ENCODE results near the gene FNDC3B.
"Not testable (repeated sequence)": the region's sequence is repeated elsewhere in the genome, so short reads cannot be mapped to it uniquely, and the experiment has no call there.

The FNDC3B gene

DNA sequence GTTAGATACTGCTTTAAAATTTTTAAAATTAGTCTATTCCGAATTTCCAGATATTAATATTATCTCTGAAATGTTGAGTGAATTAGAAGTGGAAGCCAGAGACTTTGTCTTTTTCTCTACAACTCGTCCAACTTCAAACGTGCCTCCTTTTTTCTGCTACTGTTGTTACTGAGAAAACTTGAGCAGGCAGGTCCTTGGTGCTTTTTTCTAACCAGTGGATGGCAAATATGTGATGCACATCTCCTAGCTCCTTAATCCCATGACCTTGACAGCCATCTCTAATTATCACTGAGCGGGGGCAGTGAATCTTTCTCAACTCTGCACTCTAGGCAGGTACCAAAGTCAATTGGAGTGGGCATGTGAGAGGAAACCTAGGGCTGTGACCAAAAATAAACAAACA is 50.7 kb downstream of the FNDC3B start:
- in situ Hi-C loops (cut with HindIII; ENCODE audit: low sequenced_read_pairs) = no loop called here

DNA sequence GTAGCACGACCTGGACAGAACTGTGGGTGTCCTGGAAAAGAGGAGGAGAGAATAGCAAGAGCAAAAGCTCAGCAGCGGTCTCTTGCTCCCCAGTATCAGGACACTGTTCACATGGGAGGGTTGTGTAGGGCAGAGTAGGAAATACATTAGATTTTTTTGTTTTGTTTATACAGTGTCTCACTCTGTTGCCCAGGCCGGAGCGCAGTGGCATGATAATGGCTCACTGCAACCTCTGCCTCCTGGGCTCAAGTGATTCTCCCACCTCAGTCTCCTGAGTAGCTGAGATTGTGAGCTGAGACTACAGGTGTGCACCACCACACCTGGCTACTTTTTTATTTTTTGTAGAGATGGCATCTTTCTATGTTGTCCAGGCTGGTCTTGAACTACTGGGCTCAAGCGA is 53.3 kb downstream of the FNDC3B start:
- in situ Hi-C loops (cut with HindIII; ENCODE audit: low sequenced_read_pairs) = no loop called here

DNA sequence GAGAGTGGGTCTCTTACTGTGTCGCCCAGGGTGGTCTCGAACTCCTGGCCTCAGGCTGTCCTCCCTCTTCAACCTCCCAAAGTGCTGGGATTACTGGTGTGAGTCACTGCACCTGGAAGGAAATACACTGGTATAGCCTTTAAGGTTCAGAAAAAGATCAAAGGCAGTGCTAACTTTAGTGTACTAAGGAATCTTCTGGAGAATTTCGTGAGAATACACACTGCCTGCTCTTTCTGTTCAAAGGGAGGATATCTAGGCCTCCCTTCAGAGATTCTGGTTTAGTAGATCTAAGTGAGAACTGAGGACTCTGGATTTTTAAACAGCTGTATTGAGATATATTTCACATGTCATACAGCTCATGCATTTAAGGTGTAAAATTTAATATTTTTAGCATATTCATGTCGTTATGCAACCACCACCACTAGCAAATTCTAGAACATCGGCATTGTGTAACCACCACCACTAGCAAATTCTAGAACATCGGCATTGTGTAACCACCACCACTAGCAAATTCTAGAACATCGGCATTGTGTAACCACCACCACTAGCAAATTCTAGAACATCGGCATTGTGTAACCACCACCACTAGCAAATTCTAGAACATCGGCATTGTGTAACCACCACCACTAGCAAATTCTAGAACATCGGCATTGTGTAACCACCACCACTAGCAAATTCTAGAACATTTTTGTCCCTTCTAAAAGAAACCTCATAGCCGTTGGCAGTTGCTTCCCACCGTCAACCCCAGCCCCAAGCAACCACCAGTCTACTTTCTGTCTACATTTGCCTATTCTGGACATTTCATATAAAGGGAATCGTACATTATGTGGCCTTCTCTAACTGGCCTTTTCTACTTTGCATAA is 54.4 kb downstream of the FNDC3B start:
- in situ Hi-C loops (cut with HindIII; ENCODE audit: low sequenced_read_pairs) = not testable (repeated sequence)

DNA sequence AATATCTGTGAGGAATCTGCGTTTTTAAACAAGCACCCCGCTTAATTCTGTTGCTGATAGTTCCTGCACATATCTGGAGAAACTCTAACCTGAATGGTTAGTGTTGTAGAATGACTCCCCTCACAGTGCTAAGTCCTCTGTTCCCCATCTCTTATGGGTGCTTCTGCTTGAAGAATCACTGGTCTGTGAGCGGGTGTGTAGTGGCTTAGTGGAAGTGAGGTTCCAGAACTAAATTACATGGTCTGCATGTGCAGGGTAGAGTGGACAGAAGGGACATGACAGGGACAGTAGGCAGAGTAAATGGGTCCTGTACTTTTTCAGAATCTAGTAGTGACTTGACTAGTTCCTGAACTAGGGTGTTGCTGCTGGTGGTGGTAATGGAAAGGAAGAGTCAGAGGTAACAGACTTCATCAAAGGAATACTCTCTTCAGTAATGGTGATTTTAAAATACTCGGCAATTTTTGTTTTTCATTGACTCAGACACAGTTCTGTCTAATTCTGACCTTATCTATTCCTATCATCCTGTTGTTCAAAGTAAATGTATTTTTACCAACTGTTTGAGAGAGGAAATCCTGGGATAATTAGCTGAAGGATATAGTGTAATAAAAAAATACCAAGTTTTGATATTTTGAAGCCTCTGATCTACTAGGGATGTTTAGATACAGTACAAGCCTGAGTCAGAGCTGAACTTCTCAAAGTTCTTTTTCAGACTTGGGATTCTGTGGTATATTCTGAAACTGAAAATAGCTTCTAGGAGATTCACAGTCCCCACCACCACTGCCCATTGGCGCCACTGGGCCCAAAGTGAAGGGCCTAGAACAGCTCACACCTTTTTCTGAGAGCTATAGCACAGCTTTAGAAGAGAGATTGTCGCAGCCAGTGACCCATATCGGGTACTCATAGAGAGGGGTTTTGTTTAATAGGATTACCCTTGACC is 55.5 kb downstream of the FNDC3B start:
- in situ Hi-C loops (cut with HindIII; ENCODE audit: low sequenced_read_pairs) = no loop called here

DNA sequence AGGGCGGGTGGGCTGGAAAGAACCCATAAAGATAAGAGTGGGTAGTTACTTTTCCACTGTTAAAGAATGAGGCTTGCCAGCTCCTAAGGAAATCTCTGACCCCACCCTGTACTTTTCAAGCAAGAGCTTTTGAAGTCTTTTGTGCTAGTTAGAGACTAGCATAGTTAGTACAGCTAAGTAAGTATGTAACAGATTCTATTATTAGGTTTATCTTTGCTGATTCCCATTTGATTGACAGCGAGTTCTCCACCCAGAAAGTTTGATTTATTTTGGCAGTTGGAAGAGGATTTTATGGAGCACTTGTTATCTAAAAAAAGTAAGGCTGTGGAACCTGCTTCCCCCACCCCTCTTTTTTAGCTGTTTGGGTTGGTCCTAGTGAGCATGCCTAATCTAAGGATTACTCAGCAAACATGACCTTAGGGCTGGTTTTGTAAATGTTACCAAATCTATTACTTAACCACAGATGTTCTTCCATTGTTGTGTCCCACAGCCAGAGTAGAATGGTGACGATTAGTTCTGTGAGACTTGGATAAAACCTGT is 57.6 kb downstream of the FNDC3B start:
- in situ Hi-C loops (cut with HindIII; ENCODE audit: low sequenced_read_pairs) = no loop called here

DNA sequence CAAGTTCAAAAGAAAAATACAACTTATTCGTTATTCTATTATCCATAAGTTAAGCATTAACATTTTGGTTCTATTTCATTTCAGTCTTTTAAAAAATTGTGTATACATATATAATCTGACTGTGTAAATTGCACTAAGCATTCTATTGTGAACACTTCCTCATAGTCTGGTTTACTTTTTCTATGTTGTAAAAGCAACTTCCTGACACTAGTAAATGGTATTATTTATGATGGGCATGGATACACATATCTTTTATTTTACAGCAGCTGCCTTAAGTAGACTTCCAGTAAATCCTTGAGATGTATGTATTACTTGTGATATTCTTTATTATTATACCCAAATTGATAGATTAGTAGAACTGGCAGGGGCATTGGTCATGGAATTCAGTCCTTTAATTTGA is 58.2 kb downstream of the FNDC3B start:
- in situ Hi-C loops (cut with HindIII; ENCODE audit: low sequenced_read_pairs) = no loop called here

DNA sequence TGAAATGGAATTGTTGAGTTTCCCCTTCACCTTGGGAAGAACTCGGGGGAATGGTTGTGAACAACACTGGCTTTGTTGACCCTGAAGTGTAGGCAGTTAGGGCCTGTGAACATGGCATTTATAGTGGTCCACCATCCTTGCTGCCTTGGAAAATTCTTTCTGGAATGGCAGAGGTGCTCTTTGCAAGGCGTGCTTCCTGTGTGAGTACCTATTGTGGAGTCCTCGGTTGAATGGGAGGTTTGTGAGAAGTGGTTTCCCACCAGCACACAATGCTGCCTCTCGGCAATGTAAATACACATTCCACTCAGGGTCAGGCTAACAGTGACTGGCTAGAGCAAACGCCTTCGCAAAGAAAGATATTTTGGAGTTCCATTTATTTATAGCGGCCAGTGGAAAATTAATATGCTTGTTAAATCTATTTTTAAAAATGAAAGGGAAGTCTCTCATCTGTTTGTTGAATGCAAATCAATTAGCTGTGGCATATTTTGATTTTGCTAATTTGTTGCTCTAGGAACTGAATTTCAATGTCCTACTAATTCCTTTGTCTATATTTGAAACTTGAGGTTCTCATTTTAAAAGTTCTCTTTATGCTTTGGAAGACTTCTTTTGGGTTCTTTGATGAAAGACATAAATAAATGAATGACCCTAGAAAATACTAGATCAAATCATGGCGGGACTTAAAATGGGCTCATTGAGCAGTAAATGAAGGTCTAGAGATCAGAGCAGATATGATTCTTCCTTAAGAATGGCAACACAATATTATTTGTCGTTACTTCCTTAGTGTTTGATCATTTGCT is 59.5 kb downstream of the FNDC3B start:
- in situ Hi-C loops (cut with HindIII; ENCODE audit: low sequenced_read_pairs) = no loop called here

DNA sequence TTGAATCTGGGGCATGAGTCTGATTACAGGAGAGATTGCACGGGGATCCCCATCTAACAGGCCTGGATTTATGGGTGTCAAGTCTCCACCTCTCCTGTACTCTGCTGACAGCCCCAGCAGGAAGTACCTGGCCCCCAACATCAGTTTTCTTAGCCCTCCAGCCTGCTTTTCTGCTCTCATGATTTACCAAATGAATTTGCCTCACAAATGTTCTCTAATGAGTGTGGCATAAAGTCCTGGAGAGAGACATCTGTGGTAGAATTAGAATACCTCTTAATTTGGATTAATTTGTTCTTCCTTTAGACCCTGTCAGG is 60.1 kb downstream of the FNDC3B start:
- in situ Hi-C loops (cut with HindIII; ENCODE audit: low sequenced_read_pairs) = no loop called here

DNA sequence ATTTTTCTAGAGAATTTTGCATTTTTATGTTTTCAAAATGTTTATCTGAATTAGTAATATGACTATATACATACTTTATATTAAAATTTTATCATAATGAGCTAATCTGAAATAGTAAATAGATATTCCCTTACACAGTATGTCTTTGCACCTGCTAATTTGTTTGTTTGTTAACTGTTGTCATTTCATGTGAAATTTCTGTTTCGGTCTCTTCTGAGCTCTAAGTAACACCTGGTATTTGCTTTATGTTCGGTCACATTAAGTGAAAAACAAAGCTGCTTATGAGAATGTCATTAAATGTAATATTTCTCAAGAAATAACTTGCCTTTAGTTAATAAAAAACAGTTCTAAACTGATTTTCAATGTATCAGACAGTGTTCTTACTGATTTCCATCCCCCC is 61.1 kb downstream of the FNDC3B start:
- in situ Hi-C loops (cut with HindIII; ENCODE audit: low sequenced_read_pairs) = no loop called here

DNA sequence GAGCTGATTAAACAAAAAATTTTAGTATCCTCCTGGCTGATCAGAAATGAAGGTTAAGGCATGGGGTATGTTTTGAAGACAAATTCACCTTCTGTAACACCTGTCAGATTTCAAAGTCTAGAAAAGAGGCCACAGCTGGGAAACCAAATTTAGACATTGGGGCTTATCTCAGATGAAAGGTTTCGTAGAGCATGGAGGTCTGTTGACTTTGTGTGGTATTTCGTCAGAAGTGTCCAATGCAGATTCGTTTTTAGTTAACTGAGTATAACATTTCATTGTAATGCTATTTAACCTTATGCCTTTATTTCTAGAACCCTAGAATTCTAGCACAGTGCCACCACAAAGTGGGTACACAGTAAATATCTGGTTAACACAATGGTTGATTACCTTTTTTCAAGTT is 61.7 kb downstream of the FNDC3B start:
- in situ Hi-C loops (cut with HindIII; ENCODE audit: low sequenced_read_pairs) = no loop called here

DNA sequence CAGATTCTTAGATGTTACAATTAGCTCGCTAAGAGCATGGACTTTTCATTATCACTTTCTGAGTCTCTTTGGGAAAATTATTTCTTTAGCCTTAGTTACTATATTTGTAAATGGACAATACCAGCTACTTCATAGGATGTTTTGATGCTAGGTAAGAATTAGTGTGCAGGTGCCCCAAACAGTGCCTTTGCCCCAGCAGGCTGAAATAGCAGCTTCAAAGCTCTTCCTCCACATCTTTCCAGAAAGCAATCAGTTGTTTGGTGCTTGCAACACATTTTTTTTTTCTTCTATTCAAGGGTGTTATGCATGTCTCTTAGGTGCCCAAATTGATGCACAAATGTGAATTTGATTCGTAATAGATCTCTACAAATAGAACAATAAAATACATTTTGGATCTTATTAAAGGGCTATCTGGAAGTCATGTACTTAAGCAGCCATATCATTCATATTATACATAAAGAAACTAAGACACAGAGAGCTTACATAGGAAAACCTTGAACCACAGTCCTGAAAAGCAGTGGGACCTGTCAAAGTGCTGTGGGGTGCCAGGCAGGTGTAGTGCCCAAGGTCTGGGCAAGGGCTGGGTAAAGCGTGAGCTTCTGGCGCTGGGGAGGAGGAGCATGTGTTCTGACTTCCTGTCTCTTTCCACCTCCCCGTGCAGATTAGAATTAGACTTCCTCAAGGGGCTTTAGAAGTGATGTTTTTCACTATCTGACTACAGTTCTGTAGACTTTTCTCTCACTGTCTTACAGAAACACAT is 62.9 kb downstream of the FNDC3B start:
- in situ Hi-C loops (cut with HindIII; ENCODE audit: low sequenced_read_pairs) = no loop called here

DNA sequence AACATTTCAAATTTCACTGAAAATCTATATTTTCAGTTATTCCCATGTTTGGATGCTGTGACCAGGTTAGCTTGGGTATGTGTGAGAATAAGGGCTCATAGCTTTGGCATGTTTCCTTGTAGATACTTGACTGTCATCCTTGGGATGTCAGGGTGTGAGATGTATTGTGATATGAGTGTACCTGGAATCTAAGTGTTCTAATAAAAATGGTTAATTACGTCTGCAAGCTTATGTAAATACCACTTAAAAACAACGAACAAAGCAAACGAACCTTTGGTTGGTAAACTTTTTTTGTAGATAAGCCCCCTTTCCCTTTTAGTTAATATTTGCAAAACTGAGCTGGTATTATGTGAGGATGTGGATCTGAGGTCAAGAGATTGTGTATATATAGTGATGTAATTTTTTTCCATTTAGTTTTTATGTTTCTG is 63.5 kb downstream of the FNDC3B start:
- in situ Hi-C loops (cut with HindIII; ENCODE audit: low sequenced_read_pairs) = no loop called here

DNA sequence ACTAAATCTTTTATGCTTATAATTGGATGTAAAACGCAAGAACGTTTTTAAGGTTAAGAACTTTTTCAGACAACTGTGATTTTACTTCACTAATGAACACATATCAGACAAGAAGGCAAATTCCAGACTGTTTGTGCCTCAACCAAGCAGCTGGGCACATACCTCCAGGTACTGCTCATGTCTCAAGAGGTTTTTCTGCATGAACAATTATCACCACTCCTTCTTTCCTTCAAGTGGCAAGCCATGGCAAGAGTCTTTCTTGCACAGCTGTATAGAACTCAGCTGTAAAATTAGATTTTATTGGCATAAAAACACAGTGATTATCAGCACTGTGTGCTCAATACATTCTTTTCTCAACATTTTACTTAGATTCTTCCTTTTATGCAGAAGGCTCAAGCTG is 64.3 kb downstream of the FNDC3B start:
- in situ Hi-C loops (cut with HindIII; ENCODE audit: low sequenced_read_pairs) = no loop called here

DNA sequence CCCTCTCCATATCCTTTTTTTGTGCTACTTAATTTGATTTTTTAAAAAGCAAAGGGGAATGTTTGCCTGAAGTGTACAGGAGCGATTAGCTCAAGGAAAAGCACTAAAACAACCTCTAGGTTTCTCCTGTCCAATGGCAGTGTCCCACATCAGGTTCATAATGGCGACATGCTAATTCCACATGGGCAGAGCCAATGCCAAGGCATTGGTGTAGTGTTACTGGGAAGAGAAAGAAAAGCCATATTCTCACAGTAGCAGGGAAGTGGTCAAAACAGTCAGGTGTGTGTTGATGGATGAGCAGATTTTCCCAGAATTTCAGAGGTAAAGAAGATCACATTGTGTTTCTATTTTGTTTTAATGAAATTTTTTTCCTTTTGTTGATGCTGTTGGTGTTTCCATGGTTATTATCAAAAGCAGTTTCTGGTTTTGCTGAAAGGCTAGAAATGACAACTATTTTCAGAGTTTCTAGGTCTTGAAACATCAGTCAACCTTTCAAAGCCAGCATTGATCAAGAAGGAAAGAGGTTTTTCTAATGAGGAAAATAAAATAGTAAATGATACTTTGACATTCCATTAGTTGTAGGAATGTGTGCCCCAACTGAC is 65.2 kb downstream of the FNDC3B start:
- in situ Hi-C loops (cut with HindIII; ENCODE audit: low sequenced_read_pairs) = no loop called here

DNA sequence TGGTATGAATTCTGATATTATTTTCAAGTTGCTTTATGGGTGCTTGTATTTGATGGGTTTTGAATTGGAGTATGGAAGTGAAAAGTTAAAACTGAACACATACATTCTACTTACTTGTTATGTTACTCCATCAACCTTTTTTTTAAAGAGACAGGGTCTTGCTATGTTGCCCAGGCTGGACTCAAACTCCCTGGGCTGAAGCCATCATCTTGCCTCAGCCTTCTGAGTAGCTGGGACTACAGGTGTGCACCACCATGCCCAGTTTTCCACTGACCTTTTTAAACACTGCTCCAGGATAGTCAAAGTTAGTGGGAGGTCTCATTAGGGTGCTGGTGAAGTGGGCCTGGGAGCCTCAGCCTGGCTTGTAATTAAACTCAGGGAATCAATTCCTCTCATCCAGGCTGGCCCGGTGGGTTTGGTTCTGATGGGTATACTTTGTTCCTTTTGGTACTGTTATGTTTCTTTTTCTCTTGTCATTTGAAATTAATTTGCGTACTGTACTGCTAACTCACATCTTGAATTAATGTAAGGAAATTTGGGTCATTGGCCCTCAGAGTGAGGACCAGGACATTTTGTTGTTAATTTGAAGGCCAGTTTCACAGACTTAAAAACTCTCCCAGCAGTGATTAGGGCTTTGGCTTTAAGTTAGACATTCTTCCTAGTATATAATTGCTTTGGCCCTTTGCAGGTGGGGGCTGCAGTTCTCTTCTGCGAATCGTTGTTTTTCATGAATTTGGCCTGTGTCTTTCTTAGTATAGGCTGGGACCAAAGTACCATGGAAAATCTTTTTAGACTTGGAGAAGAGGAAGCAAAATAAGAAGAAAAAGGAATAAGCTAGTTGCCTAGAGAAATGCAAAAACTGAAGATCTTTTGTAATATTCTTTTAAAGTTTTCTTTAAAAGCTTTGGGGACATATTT is 66.9 kb downstream of the FNDC3B start:
- in situ Hi-C loops (cut with HindIII; ENCODE audit: low sequenced_read_pairs) = no loop called here

DNA sequence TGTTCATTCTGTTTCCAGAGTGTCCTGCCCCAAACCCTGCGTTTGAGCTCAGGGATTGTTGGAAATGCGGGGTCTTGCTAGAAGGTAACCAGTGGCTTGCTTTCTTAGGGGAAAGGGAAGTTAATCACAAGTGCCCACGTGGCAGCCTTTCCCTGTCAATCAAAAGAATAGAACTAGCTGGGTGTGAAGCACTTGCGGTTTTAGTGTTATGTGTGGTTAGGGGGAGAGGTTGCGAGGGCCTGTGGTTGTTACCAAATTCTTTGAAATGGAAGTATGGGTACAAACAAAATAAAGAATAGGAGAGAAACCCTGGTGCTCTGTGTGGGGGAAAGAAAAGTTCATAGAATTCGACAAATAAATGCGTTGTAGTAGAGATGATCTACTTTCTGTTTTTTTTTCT is 67.6 kb downstream of the FNDC3B start:
- in situ Hi-C loops (cut with HindIII; ENCODE audit: low sequenced_read_pairs) = no loop called here

DNA sequence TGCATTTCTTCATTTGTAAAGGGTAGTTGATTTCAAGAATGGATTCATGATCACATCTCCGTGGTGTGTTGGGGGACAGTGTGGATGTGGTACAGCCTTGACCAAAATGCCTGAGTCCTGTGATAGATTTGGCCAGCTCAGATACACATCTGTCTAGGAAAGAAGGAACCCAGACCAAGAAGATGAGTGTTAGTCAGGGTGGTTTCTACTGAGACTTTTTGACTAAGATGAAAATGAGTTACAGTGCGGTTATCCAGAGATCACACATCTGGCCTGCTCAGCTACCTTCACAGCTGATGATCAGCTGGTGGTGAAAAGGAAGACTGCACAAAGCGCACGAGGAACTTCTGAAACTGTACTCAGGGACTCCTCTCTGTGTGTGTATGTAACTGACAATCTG is 68.0 kb downstream of the FNDC3B start:
- in situ Hi-C loops (cut with HindIII; ENCODE audit: low sequenced_read_pairs) = no loop called here

DNA sequence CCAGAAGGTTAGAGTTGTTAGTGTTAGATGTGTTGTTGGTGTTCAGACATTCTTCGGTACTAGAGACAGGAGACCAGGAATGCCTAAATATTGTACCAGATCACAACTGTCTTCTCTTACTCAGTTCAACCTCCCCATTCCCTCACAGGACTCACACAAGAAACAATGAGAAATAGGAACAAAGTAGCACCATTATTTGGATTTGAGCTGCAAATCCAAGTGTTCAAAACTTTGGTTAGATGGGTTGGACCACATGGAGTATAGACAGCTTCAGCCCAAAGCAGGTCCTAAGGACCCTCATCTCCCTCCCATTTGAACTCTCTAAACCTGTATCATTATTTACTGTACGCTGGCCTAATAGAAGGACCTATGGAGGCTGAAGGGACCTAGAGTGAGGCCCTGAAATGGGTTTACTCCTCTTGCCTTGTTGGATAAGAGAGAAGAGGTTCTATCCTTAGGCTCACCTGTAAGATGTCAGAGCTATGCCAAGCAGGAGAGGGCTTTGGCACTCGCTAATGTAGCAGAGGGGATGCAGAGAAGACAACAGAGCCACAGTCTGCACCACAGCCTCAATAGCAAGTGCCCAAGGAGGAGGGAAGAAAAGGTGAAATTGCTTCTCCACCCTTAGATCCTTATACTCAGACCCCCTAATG is 70.9 kb downstream of the FNDC3B start:
- in situ Hi-C loops (cut with HindIII; ENCODE audit: low sequenced_read_pairs) = no loop called here

Measured in DLD1 (cell line).